AG08395 (cell line): Measurements from ENCODE around the gene MCF2L2.

Experiments used
- DNase-seq: peaks from one replicate; pipeline ENCODE4 v3.0.0; 2012; ENCODE audit warnings: mixed read lengths, low spot score

MCF2L2 gene

DNA sequence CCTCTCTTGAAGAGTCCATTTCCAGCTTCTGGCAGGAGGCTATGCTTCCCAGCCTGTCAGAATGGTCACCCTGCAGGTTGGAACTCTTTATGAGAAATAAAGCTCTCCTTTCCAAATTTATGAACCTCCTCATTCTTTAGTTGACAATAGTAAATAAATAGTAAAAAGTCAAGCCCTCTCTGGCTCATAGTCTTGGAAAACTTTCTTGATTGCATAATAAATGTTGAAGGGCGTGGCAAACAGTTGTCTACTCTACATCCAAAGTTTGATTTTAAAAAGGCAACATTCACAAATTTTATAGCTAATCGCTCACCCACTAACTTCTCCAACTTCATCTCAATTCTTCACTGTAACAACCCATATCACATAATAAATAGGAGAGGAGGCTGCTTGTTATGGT is 58.8 kb downstream of the MCF2L2 start:
- DNase-seq, result no peak

- no peak for DNase-seq
Measured at GRCh38 chr3:183369117-183369516, 59.3 kb downstream of the MCF2L2 start.

GRCh38 chr3:183360971-183361624 is 67.3 kb downstream of the MCF2L2 start:
- no peak for DNase-seq

DNA sequence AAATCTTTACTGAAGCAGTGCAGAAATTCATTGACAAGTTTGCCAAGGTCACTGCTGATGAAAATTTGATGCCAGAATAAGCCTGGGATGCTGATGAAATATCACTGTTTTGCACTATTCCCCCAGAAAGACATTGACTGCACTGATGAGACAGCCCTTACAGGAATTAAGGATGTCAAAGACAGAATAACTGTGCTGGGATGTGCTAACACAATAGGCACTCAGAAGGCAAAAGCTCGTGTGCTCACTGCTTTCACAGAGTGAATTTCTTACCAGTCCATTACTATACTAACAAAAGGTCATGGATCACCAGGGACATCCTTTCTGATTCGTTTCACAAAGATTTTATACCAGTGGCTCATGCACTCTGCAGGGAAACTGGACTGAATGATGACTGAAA is 69.4 kb downstream of the MCF2L2 start:
- DNase-seq, result no peak

DNA sequence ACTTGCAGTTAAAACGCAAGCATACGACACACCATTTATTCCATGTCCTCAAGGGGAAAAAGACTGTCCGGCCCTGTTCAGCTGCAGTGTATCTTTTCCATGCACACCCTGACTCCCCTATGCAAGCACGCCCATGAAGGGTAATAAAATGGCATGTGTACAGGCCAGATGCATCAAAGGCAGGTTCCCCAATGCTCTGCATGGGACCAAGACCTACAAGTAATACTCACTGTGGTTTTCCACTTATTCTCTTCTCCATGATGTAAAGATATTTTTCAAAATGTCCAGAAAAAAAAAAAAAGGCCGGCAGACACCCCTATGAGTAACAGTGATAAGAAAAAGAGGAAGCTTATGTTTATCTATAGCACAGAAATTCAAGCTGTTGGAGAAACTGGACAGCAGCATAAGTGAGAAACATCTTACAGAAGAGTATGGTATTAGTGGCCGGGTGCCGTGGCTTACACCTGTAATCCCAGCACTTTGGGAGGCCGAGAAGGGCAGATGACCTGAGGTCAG is 70.8 kb downstream of the MCF2L2 start:
- no peak for DNase-seq

DNA sequence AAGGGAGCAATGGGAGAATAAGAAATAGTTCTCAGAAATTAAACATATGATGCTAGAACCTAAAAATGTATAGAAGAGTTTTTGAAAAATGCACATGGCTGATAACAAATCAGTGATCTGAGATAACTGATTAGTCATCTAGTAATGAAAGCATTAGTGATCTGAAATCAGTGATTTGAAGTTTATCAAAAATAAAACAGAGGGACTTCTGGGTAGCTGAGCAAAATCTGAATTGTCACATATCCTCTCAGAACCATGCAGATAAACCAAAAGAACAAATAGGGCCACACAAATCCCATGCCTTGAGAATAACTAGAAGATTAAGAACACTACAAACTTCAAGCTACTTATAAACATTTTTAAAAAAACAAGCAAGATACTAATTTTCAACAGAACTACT is 71.5 kb downstream of the MCF2L2 start:
- no peak for DNase-seq

DNA sequence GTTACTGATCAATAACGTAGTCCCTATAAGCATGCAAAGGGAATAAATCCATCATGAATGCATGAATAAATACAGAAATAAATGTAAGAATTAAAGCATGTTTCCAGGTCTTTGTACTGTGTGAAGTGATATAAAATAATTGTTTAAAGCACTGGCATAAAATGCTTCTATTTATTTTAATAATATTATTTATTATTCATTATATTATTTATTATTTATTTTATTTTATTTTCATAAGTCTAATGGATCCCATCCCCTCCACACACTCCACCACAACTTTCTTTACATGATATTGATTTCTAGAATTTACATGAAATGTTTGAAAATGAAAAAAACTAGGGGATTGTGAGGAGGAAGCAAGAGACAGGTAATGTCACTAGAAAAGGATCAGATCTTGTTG is 73.5 kb downstream of the MCF2L2 start:
- no peak for DNase-seq

- DNase-seq, result no peak
Measured at GRCh38 chr3:183354325-183354831, 74.0 kb downstream of the MCF2L2 start.

GRCh38 chr3:183353421-183353820 is 75.0 kb downstream of the MCF2L2 start:
- no peak for DNase-seq

DNA sequence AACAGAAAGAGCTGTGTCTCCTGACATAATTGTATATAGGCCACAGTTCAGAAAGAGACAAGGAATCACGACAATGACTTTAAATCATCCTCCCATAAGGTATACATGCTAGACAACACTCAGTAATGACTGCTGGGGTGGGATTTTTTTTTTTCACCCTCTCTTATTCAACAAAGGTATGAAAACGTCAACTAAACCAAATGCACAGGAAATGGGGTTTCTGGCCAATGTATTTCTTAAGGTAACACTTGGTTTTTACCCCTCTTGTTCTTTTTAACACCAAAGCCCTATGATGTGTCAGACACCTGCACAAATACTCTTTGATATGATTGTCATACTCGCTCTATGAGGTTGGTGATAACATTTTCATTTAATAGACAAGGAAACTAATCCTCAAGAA is 78.3 kb downstream of the MCF2L2 start:
- DNase-seq, result no peak

GRCh38 chr3:183349421-183350157 is 78.8 kb downstream of the MCF2L2 start:
- no peak for DNase-seq

GRCh38 chr3:183342824-183343223 is 85.6 kb downstream of the MCF2L2 start:
- no peak for DNase-seq

GRCh38 chr3:183341545-183342288 is 86.7 kb downstream of the MCF2L2 start:
- DNase-seq, result no peak

DNA sequence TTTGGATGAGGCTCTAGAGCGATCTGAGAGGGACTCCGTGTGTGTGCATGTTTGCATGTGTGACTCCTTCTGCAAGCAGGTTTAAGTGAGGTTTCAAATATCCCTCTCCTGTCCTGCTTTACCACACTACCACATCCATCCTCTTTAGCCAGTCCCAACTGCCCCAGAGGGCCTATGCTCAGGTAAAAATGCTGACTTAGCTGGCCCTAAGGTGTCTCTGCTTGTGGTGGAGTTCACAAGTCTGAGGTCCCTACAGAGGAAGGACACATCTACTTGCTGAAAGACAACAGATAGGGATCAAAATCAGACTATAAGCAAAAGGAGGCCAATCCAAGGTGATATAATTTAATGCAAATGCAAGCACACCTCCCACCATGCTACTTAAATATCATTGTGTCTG is 88.2 kb downstream of the MCF2L2 start:
- no peak for DNase-seq

DNA sequence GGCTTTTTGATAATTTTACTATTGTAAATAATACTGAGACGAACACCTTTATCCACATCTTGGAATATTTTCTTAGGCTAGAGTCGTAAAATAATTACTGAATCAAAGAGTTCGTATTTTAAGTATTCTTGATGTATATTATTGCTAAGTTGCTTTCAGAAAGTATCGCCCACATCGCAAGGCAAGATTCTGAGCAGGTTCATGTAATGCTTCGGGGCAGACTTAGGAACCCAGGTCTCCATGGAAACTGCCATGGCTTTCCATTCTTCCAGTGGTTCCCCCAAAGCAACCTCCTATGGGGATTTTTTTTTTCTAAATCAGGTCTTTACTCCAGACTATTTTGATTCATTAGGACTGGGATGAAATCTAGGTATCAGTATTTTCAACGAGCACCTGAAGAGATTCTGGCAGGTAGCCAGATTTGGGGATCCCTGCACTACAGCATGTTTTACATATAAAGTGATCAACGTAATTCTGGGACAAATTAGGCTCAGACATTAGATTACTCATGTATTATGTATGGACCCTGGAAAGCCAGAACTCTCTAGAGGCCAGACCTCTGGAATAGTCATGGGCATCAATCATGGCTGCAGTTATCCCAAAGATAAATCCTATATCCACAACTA is 88.8 kb downstream of the MCF2L2 start:
- DNase-seq, result no peak

- DNase-seq, result no peak
Measured at GRCh38 chr3:183338520-183338919, 89.9 kb downstream of the MCF2L2 start.

DNA sequence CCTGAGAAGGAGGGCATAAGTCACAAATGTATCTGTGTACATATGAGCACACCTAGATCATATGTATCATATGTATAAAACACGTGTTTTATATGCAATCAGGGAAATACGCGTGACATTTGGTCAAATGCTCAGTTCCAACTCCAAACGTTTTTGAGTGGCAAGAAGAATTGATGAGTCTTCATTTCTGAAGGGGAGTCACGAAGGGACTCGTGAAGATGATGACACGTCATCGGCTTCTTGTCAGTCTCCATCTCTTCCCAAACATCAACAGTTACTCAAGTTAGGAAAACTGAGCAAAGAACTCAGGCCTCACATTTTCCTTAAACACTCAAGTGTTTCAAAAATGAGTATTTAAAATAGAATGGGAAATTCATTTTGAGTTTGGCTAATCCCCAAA is 95.9 kb downstream of the MCF2L2 start:
- no peak for DNase-seq

DNA sequence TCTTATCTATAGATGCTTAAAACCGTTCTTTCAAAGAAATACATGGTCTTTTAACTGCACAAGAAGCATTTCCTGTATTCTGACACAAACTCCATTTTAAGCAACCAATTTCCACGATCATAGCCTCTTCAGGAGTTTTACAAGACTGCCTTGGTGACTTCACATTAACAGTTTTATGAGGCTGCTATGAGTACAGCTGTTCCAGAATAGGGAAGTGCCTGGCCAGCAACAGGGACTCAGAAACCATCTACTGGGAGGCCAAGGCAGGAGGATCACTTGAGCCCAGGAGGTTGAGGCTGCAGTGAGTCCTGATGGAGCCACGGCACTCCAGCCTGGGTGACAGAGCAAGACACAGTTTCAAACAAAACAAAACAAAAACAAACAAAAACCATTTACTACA is 96.9 kb downstream of the MCF2L2 start:
- DNase-seq, result no peak

DNA sequence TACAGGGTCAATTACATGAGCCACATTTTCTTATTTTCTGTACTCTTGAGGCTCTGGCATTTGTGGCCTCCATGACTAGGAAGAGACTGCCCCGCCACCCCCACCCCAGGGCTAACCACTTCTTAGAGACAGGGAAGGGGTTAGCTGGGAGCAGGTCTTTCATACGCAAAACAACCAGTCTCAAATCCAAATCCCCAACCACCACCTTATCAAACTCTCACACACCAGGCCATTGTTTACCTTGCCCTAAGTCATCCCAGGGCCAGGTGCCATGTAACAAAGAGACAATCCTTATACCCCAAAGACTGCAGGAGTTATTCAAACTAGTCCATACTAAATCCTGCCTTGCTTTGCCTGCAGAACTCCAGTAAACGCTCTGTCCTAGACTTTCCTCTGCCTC is 97.5 kb downstream of the MCF2L2 start:
- no peak for DNase-seq

- DNase-seq, result no peak
Measured at GRCh38 chr3:183329543-183329942, 98.9 kb downstream of the MCF2L2 start.

DNA sequence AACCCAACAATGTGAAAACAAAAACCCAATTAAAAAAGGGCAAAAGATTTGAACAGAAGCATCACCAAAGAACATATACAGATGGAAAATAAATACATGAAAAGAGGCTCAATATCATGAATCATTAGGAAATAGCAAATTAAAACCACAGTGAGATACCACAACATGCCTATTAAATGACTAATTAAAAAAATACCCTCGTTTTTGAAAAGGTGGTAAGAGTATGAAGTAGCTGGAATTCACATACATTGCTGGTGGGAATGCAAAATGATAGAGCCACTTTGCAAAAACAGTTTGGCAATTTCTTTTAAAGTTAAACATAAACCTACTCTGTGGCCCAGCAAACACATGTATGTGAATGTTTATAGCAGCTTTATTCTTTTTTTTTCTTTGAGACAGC is 99.6 kb downstream of the MCF2L2 start:
- no peak for DNase-seq

DNA sequence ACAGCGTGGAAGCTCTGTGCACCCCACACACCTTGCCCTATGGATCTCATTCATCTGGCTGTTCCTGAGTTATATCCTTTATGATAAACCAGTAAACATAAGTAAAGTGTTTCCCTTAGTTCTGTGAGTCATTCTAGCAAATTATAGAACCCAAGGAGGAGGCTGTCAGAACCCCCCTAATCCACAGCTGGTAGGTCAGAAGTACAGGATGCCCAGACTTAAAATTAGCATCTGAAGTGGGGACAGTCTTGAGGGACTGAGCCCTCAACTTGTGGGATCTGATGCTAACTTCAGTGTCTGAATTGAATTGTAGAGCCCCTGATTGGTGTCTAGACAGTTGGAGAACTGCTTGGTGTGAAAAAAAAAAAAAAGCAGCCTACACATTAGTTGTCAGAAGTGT is 100.3 kb downstream of the MCF2L2 start:
- no peak for DNase-seq
